ENCODE data around the gene MKI67.

MKI67 gene

DNA sequence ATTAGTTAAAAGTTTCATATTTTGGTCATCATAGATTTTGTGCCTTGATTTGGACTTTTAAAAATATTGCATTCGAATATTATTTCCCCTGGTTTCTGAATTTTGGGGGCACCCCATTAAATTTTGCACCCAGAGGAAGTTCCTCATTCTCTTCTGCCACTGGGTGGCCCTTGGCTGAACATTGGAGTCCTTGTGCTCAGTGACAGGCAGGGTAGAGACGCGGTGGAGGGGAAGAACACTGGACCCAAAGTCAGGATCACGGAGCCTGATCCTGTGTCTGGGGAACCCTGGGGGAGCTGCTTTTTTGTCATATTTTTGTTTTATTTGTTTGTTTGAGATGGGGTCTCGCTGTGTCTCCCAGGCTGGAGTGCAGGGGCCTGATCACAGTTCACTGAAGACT, 74.7 kb downstream of the MKI67 start:
- Histone ChIP-seq H3K14ac (ENCODE audit: low read length) (no peak overlapping the region), H3K23ac (ENCODE audit: low read depth, low read length, poor library complexity) (no peak overlapping the region), H2BK5ac (ENCODE audit: low read length) (no peak overlapping the region), H2AFZ (ENCODE audit: low read length) (no peak overlapping the region), H3K79me1 (ENCODE audit: low read depth, low read length) (no peaks in the 10 kb centered on the region), H2BK12ac (ENCODE audit: low read length) (no peak overlapping the region), H4K91ac (ENCODE audit: low read depth, low read length, poor library complexity) (no peak overlapping the region), H3K18ac (ENCODE audit: low read length) (no peak overlapping the region), H2AK5ac (ENCODE audit: low read depth, low read length) (no peak overlapping the region), H2BK15ac (ENCODE audit: low read length) (no peak overlapping the region), H3K4me1 (ENCODE audit: control insufficient read depth in 2 of 2, insufficient read depth in 1 of 2, low read depth in 1 of 2, low read length in 2 of 2) (peaks cover 0 to 4% of the 10 kb centered on the region in 2 donors), H3K27me3 (ENCODE audit: control insufficient read depth in 3 of 3, insufficient read depth in 3 of 3, low read depth in 1 of 3, low read length in 3 of 3) (no peaks in the 10 kb centered on the region), H2BK120ac (ENCODE audit: low read depth, low read length) (no peak overlapping the region), H3K27ac (replicated peaks; ENCODE audit: low read length) (no peak overlapping the region), H3K9me3 (replicated peaks in 1 of 2; ENCODE audit: control insufficient read depth in 2 of 2, insufficient read depth in 1 of 2, low read depth in 1 of 2, low read length in 2 of 2) (no peaks in the 10 kb centered on the region), H3K36me3 (replicated peaks in 1 of 2; ENCODE audit: control insufficient read depth in 2 of 2, insufficient read depth in 2 of 2, low read length in 2 of 2) (no peaks in the 10 kb centered on the region), H3K9ac (ENCODE audit: low read depth, low read length, poor library complexity) (no peak overlapping the region), H3K4me2 (ENCODE audit: insufficient read depth, low read length, poor library complexity, severe bottlenecking) (no peak overlapping the region), H4K8ac (ENCODE audit: low read depth, low read length) (no peak overlapping the region), H3K4ac (ENCODE audit: low read length) (no peak overlapping the region), H3K4me3 (ENCODE audit: low read length in 2 of 2) (no peak overlapping the region)
- no CpG with 5 or more reads among the region's 5 CpGs for WGBS, 2 donors (ENCODE audit: extremely low coverage in 2 of 2, insufficient read length in 2 of 2, insufficient replicate concordance in 1 of 2)
- no peak for DNase-seq (ENCODE audit: low spot score)

DNA sequence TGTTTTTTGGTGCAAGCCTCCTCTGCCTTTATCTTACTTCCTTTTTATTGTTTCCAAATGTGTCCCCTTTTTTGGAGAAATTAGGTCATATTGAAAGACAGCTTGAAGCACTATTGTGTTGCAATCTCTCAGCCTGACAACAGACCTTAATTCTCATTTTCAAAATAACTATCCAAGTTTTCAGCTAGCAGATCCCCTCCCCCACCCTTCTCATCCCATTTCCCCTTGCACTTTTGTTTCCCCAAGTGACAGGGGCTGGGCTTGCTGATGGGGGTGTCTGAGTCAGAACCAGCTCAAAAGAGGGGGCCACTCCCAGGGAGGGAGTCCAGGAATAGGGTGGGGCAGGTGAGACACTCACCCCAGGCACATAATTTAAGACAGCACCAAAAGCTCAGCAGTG, 75.3 kb downstream of the MKI67 start:
- Histone ChIP-seq H2BK5ac (ENCODE audit: low read length) (no peak overlapping the region), H3K4me2 (ENCODE audit: insufficient read depth, low read length, poor library complexity, severe bottlenecking) (no peak overlapping the region), H3K27me3 (ENCODE audit: control insufficient read depth in 3 of 3, insufficient read depth in 3 of 3, low read depth in 1 of 3, low read length in 3 of 3) (no peaks in the 10 kb centered on the region), H3K9ac (ENCODE audit: low read depth, low read length, poor library complexity) (no peak overlapping the region), H3K79me1 (ENCODE audit: low read depth, low read length) (no peaks in the 10 kb centered on the region), H2BK12ac (ENCODE audit: low read length) (no peak overlapping the region), H3K23ac (ENCODE audit: low read depth, low read length, poor library complexity) (no peak overlapping the region), H3K9me3 (replicated peaks in 1 of 2; ENCODE audit: control insufficient read depth in 2 of 2, insufficient read depth in 1 of 2, low read depth in 1 of 2, low read length in 2 of 2) (no peaks in the 10 kb centered on the region), H3K14ac (ENCODE audit: low read length) (no peak overlapping the region), H4K8ac (ENCODE audit: low read depth, low read length) (no peak overlapping the region), H3K18ac (ENCODE audit: low read length) (no peak overlapping the region), H3K4me1 (ENCODE audit: control insufficient read depth in 2 of 2, insufficient read depth in 1 of 2, low read depth in 1 of 2, low read length in 2 of 2) (peaks cover 0 to 4% of the 10 kb centered on the region in 2 donors), H3K27ac (replicated peaks; ENCODE audit: low read length) (no peak overlapping the region), H3K4me3 (ENCODE audit: low read length in 2 of 2) (no peak overlapping the region), H3K4ac (ENCODE audit: low read length) (no peak overlapping the region), H2AK5ac (ENCODE audit: low read depth, low read length) (no peak overlapping the region), H4K91ac (ENCODE audit: low read depth, low read length, poor library complexity) (no peak overlapping the region), H3K36me3 (replicated peaks in 1 of 2; ENCODE audit: control insufficient read depth in 2 of 2, insufficient read depth in 2 of 2, low read length in 2 of 2) (no peaks in the 10 kb centered on the region), H2BK120ac (ENCODE audit: low read depth, low read length) (no peak overlapping the region), H2AFZ (ENCODE audit: low read length) (no peak overlapping the region), H2BK15ac (ENCODE audit: low read length) (no peak overlapping the region)
- no peak for DNase-seq (ENCODE audit: low spot score)

DNA sequence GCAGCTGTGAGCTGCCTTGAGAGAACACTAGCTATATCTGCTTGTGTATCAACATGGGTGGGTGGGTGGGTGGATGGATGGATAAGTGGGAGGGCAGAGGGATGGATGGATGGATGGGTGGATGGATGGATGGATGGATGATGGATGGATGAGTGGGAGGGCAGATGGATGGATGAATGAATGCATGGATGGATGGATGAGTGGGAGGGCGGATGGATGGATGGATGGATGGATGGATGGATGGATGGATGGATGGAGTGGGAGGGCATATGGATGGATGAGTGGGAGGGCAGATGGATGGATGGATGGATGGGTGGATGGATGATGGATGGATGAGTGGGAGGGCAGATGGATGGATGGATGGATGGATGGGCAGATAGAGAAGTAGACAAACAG, 76.1 kb downstream of the MKI67 start:
- Histone ChIP-seq H3K18ac (ENCODE audit: low read length) (no peak overlapping the region), H3K79me1 (ENCODE audit: low read depth, low read length) (no peaks in the 10 kb centered on the region), H3K27ac (replicated peaks; ENCODE audit: low read length) (no peak overlapping the region), H3K14ac (ENCODE audit: low read length) (no peak overlapping the region), H3K27me3 (ENCODE audit: control insufficient read depth in 3 of 3, insufficient read depth in 3 of 3, low read depth in 1 of 3, low read length in 3 of 3) (no peaks in the 10 kb centered on the region), H2AK5ac (ENCODE audit: low read depth, low read length) (no peak overlapping the region), H4K91ac (ENCODE audit: low read depth, low read length, poor library complexity) (no peak overlapping the region), H3K36me3 (replicated peaks in 1 of 2; ENCODE audit: control insufficient read depth in 2 of 2, insufficient read depth in 2 of 2, low read length in 2 of 2) (no peaks in the 10 kb centered on the region), H3K9me3 (replicated peaks in 1 of 2; ENCODE audit: control insufficient read depth in 2 of 2, insufficient read depth in 1 of 2, low read depth in 1 of 2, low read length in 2 of 2) (no peaks in the 10 kb centered on the region), H3K4ac (ENCODE audit: low read length) (no peak overlapping the region), H2BK15ac (ENCODE audit: low read length) (no peak overlapping the region), H3K9ac (ENCODE audit: low read depth, low read length, poor library complexity) (no peak overlapping the region), H2AFZ (ENCODE audit: low read length) (no peak overlapping the region), H2BK5ac (ENCODE audit: low read length) (no peak overlapping the region), H3K4me1 (ENCODE audit: control insufficient read depth in 2 of 2, insufficient read depth in 1 of 2, low read depth in 1 of 2, low read length in 2 of 2) (peaks cover 0 to 4% of the 10 kb centered on the region in 2 donors), H2BK120ac (ENCODE audit: low read depth, low read length) (no peak overlapping the region), H2BK12ac (ENCODE audit: low read length) (no peak overlapping the region), H3K4me2 (ENCODE audit: insufficient read depth, low read length, poor library complexity, severe bottlenecking) (no peak overlapping the region), H3K4me3 (ENCODE audit: low read length in 2 of 2) (no peak overlapping the region), H4K8ac (ENCODE audit: low read depth, low read length) (no peak overlapping the region), H3K23ac (ENCODE audit: low read depth, low read length, poor library complexity) (no peak overlapping the region)
- DNase-seq (ENCODE audit: low spot score), result no peak
- WGBS, 2 donors (ENCODE audit: extremely low coverage in 2 of 2, insufficient read length in 2 of 2, insufficient replicate concordance in 1 of 2), result no CpG with 5 or more reads among the region's 1 CpG

DNA sequence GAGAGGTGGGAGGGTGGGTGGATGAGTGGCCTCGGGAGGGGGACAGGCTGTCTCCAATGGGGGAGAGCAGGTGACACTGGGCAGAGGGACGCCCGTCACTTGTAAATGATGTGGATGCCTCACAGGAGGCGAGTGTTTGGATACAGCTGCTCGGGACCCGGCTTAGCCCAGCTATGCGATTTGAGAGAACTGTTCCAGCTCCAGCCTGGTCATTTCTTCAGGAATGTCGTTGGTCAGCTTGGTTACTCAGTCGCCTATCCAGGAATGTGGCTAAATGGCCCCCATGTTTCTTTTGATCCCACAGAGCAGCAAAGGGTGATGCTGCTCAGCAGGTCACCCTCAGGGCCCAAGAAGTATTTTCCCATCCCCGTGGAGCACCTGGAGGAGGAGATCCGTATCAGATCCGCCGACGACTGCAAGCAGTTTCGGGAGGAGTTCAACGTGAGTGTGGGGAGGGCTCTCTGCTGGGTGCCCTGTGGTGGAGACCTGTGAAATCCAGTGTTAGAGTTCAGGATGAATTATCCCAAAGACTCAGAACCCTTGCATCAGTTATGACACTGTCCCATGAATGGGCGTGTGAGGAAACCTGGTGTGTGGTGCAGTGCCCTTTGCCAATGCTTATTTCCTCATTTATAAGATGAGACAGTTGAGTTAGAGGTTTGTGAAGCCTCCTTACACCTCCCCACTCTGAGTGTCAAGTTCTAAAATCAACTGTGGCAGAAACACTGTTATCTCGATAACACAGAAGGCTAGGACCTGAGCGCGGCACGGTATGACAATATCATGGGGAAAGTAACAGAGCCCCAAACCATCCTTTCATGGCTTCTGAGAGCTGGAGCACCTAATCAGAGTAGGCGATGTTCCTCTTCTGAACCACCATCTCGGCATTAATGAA, 76.8 kb downstream of the MKI67 start:
- no peak overlapping the region for H3K18ac ChIP-seq (ENCODE audit: low read length)
- WGBS, 2 donors (ENCODE audit: extremely low coverage in 2 of 2, insufficient read length in 2 of 2, insufficient replicate concordance in 1 of 2), result no CpG with 5 or more reads among the region's 23 CpGs
- no peak overlapping the region for H2BK5ac ChIP-seq (ENCODE audit: low read length)
- H3K4ac ChIP-seq (ENCODE audit: low read length), result no peak overlapping the region
- no peaks in the 10 kb centered on the region for H3K27me3 ChIP-seq (ENCODE audit: control insufficient read depth in 3 of 3, insufficient read depth in 3 of 3, low read depth in 1 of 3, low read length in 3 of 3)
- H2BK120ac ChIP-seq (ENCODE audit: low read depth, low read length), result no peak overlapping the region
- H3K36me3 ChIP-seq (replicated peaks in 1 of 2; ENCODE audit: control insufficient read depth in 2 of 2, insufficient read depth in 2 of 2, low read length in 2 of 2), result no peaks in the 10 kb centered on the region
- H3K4me1 ChIP-seq (ENCODE audit: control insufficient read depth in 2 of 2, insufficient read depth in 1 of 2, low read depth in 1 of 2, low read length in 2 of 2), result peaks cover 0 to 4% of the 10 kb centered on the region in 2 donors
- no peak overlapping the region for H3K4me3 ChIP-seq (ENCODE audit: low read length in 2 of 2)
- H3K9me3 ChIP-seq (replicated peaks in 1 of 2; ENCODE audit: control insufficient read depth in 2 of 2, insufficient read depth in 1 of 2, low read depth in 1 of 2, low read length in 2 of 2), result no peaks in the 10 kb centered on the region
- no peak overlapping the region for H2BK12ac ChIP-seq (ENCODE audit: low read length)
- H3K23ac ChIP-seq (ENCODE audit: low read depth, low read length, poor library complexity), result no peak overlapping the region
- no peak overlapping the region for H3K9ac ChIP-seq (ENCODE audit: low read depth, low read length, poor library complexity)
- no peak for DNase-seq (ENCODE audit: low spot score)
- no peak overlapping the region for H3K14ac ChIP-seq (ENCODE audit: low read length)
- H4K91ac ChIP-seq (ENCODE audit: low read depth, low read length, poor library complexity), result no peak overlapping the region
- no peak overlapping the region for H3K4me2 ChIP-seq (ENCODE audit: insufficient read depth, low read length, poor library complexity, severe bottlenecking)
- H3K79me1 ChIP-seq (ENCODE audit: low read depth, low read length), result no peaks in the 10 kb centered on the region
- no peak overlapping the region for H3K27ac ChIP-seq (replicated peaks; ENCODE audit: low read length)
- H2BK15ac ChIP-seq (ENCODE audit: low read length), result no peak overlapping the region
- no peak overlapping the region for H4K8ac ChIP-seq (ENCODE audit: low read depth, low read length)
- H2AK5ac ChIP-seq (ENCODE audit: low read depth, low read length), result no peak overlapping the region
- no peak overlapping the region for H2AFZ ChIP-seq (ENCODE audit: low read length)
